Glutamatergic neuron (in vitro differentiated cells): Measurements from ENCODE around the gene SAP30BP. TPM values are rescaled to one million over a fixed set of nuclear protein-coding genes. Genes with fewer than 3 reads are reported as not detected.

Experiments
- DNase-seq: peaks from one replicate; pipeline ENCODE4 v3.0.0; 2022
- H3K27ac Mint-ChIP-seq: one replicate; pipeline ENCODE4 v1.8.0; 2020; ENCODE audit warnings: mild to moderate bottlenecking, mixed read lengths, inconsistent platforms; ENCODE audit not compliant: unreplicated experiment
- H3K27me3 Mint-ChIP-seq: one replicate; pipeline ENCODE4 v1.8.0; 2020; ENCODE audit warnings: mild to moderate bottlenecking, moderate library complexity, mixed read lengths, inconsistent platforms; ENCODE audit not compliant: unreplicated experiment
- H3K36me3 Mint-ChIP-seq: one replicate; pipeline ENCODE4 v1.8.0; 2020; ENCODE audit warnings: mild to moderate bottlenecking, mixed read lengths, inconsistent platforms; ENCODE audit not compliant: unreplicated experiment
- H3K4me1 Mint-ChIP-seq: one replicate; pipeline ENCODE4 v1.8.0; 2020; ENCODE audit warnings: mild to moderate bottlenecking, low read depth, mixed read lengths, inconsistent platforms; ENCODE audit not compliant: unreplicated experiment
- H3K4me3 Mint-ChIP-seq: one replicate; pipeline ENCODE4 v1.8.0; 2020; ENCODE audit warnings: mild to moderate bottlenecking, mixed read lengths, inconsistent platforms; ENCODE audit not compliant: unreplicated experiment
- H3K9me3 Mint-ChIP-seq: one replicate; pipeline ENCODE4 v1.8.0; 2020; ENCODE audit warnings: mild to moderate bottlenecking, moderate library complexity, mixed read lengths, inconsistent platforms; ENCODE audit not compliant: unreplicated experiment
- CTCF ChIP-seq: fragments of 200-600 bp; sonication (generic); IDR thresholded peaks from one replicate; pipeline ENCODE4 v1.5.0; 2021; ENCODE audit not compliant: partially characterized antibody, unreplicated experiment
- total RNA-seq: library from RNA; stranded (reverse); fragmentation: NEBNext Ultra II Directional; extraction: Animal tissue kit (Norgen Biotek cat#: 25700); gene quantifications from one replicate; pipeline ENCODE4 v1.2.1, GENCODE V29; 2021; ENCODE audit not compliant: unreplicated experiment

The SAP30BP gene
- total RNA-seq, 1 donor from 2014 or later = 115 TPM

GRCh38 chr17:75630071-75630917, 36.8 kb upstream of the SAP30BP start:
- no peak overlapping the region for H3K27ac Mint-ChIP-seq
- H3K27me3 Mint-ChIP-seq = peaks cover 1% of the 10 kb centered on the region
- DNase-seq = no peak

GRCh38 chr17:75631353-75631752, 35.8 kb upstream of the SAP30BP start:
- Mint-ChIP-seq H3K4me1 (peaks cover 21% of the 10 kb centered on the region), H3K9me3 (no peaks in the 10 kb centered on the region), H3K27ac (no peak overlapping the region), H3K4me3 (no peak overlapping the region), H3K36me3 (no peaks in the 10 kb centered on the region), H3K27me3 (peaks cover 1% of the 10 kb centered on the region)
- TF ChIP-seq CTCF = no peak
- no peak for DNase-seq

More at GRCh38 chr17:75630071-75630917, 36.8 kb upstream of the SAP30BP start:
- no peak for TF ChIP-seq CTCF
- H3K4me1 Mint-ChIP-seq = peaks cover 17% of the 10 kb centered on the region
- no peak overlapping the region for H3K4me3 Mint-ChIP-seq
- H3K36me3 Mint-ChIP-seq = no peaks in the 10 kb centered on the region
- no peaks in the 10 kb centered on the region for H3K9me3 Mint-ChIP-seq

- TF ChIP-seq CTCF = no peak
- Mint-ChIP-seq H3K4me1 (peaks cover 22% of the 10 kb centered on the region), H3K9me3 (no peaks in the 10 kb centered on the region), H3K36me3 (no peaks in the 10 kb centered on the region), H3K27ac (no peak overlapping the region), H3K4me3 (no peak overlapping the region), H3K27me3 (peaks cover 1% of the 10 kb centered on the region)
- no peak for DNase-seq
Observed at GRCh38 chr17:75632428-75632827, 34.7 kb upstream of the SAP30BP start.

GRCh38 chr17:75632863-75633485, 34.2 kb upstream of the SAP30BP start, which contains the start of gene SMIM5:
Gene SMIM5, plus strand, starts transcription at chr17:75633434. Its CDS starts 6,768 bp downstream, at chr17:75640202.
- peak; percentile 93 for DNase-seq
- no peaks in the 10 kb centered on the region for H3K9me3 Mint-ChIP-seq
- no peaks in the 10 kb centered on the region for H3K36me3 Mint-ChIP-seq
- H3K4me3 Mint-ChIP-seq = peak within 1 kb of the TSS; percentile 76
- peak; percentile 98 for TF ChIP-seq CTCF
- peaks cover 3% of the 10 kb centered on the region for H3K27me3 Mint-ChIP-seq
- peaks cover 22% of the 10 kb centered on the region for H3K4me1 Mint-ChIP-seq
- H3K27ac Mint-ChIP-seq = peak within 1 kb of the TSS; percentile 89
